ENCODE data around the gene MERTK. TPM values are rescaled to one million over a fixed set of nuclear protein-coding genes. Genes with fewer than 3 reads are reported as not detected.

MERTK gene
- total RNA-seq, 1 donor from 2014 or later, result 20.7 TPM

- DNase-seq, result no peak
- Histone ChIP-seq H3K9me3 (no peaks in the 10 kb centered on the region), H3K4me1 (peaks cover 23% of the 10 kb centered on the region), H3K4me3 (no peak overlapping the region), H3K27me3 (ENCODE audit: low read depth) (no peaks in the 10 kb centered on the region), H3K36me3 (no peaks in the 10 kb centered on the region), H3K27ac (no peak overlapping the region)
- intact Hi-C loops (cut with DNase I), result no loop called here
- no peak for TF ChIP-seq CTCF (IDR thresholded peaks at IDR 0.05)
- no peak for ATAC-seq
Measured at GRCh38 chr2:112050316-112050715, 151.9 kb downstream of the MERTK start.

GRCh38 chr2:112053917-112054846 is 155.8 kb downstream of the MERTK start:
- peak overlapping the region; percentile 74 for H3K27ac ChIP-seq
- no peaks in the 10 kb centered on the region for H3K9me3 ChIP-seq
- intact Hi-C loops (cut with DNase I), result no loop called here

GRCh38 chr2:112054847-112055729 is 156.7 kb downstream of the MERTK start, which contains the start of gene TMEM87B:
Gene TMEM87B (plus strand): TSS chr2:112055269. CDS start chr2:112055592, 323 bp downstream.
- DNase-seq (peak; percentile 99), ATAC-seq (peak; percentile 86 to 90)
- no peaks in the 10 kb centered on the region for H3K9me3 ChIP-seq
- no peak for TF ChIP-seq CTCF (IDR thresholded peaks at IDR 0.05)
- peak within 1 kb of the TSS; percentile 98 for H3K27ac ChIP-seq
- peak within 1 kb of the TSS; percentile 90 for H3K4me3 ChIP-seq
- H3K36me3 ChIP-seq, result peaks cover 3% of the 10 kb centered on the region
- intact Hi-C loops (cut with DNase I), result no loop called here
- H3K27me3 ChIP-seq (ENCODE audit: low read depth), result no peaks in the 10 kb centered on the region
- peaks cover 39% of the 10 kb centered on the region for H3K4me1 ChIP-seq

More at GRCh38 chr2:112053917-112054846, 155.8 kb downstream of the MERTK start:
- no peaks in the 10 kb centered on the region for H3K27me3 ChIP-seq (ENCODE audit: low read depth)
- ATAC-seq (peak; percentile 82 to 85), DNase-seq (peak; percentile 99)
- no peak for TF ChIP-seq CTCF (IDR thresholded peaks at IDR 0.05)
- no peaks in the 10 kb centered on the region for H3K36me3 ChIP-seq
- H3K4me1 ChIP-seq, result peaks cover 34% of the 10 kb centered on the region
- peak overlapping the region; percentile 59 for H3K4me3 ChIP-seq

- Histone ChIP-seq H3K27me3 (ENCODE audit: low read depth) (no peaks in the 10 kb centered on the region), H3K36me3 (peaks cover 12% of the 10 kb centered on the region), H3K4me3 (peak overlapping the region; percentile 90), H3K4me1 (peaks cover 39% of the 10 kb centered on the region), H3K27ac (peak overlapping the region; percentile 98), H3K9me3 (no peaks in the 10 kb centered on the region)
- peak; percentile 70 for DNase-seq
- ATAC-seq, result peak; percentile 26 to 45
- intact Hi-C loops (cut with DNase I), result no loop called here
- TF ChIP-seq CTCF (IDR thresholded peaks at IDR 0.05), result no peak
Measured at GRCh38 chr2:112055730-112056625, 157.6 kb downstream of the MERTK start.
